ENCODE results near the gene MSX2. TPM values are rescaled to one million over a fixed set of nuclear protein-coding genes. Genes with fewer than 3 reads are reported as not detected.

Gene MSX2
- 1 to 10 TPM; 1.6 to 3.6 (median 2.0) TPM for total RNA-seq
- 1 to 10 TPM in 2 of 3 donors, under 1 TPM in 1; 0.90 to 1.4 (median 1.2) TPM for polyA plus RNA-seq
- long read RNA-seq, donor 1: 0 reads
- long read RNA-seq, donor 2, partial matches to known transcripts: 0 of 3 reads
- long read RNA-seq, donor 2, other reads (novel, unspliced or antisense): 0 of 3 reads

- H3K9me3 ChIP-seq: no peaks in the 10 kb centered on the region
- intact Hi-C loops (cut with DNase I): loop anchor here in 1 of 2 donors (10.0 kb wide), 1 partner anchor 150 kb away; no protein-coding TSS in a partner anchor
- DNase-seq (peak; percentile 89 to 93), ATAC-seq (peak; percentile 98 to 99 (median 99))
- peak within 1 kb of the TSS; percentile 87 for H3K4me3 ChIP-seq
- peaks cover 2 to 65% (median 29%) of the 10 kb centered on the region in 3 donors for H3K27me3 ChIP-seq (ENCODE audit: insufficient read depth in 3 of 3, low read length in 2 of 3)
- WGBS, 3 donors: 1% methylated on average over 72 to 87 of the region's 87 CpGs
- H3K36me3 ChIP-seq (ENCODE audit: insufficient read depth in 1 of 2, low read depth in 1 of 2): peaks cover 0 to 7% of the 10 kb centered on the region in 2 donors
- no peak for TF ChIP-seq CTCF (IDR thresholded peaks at IDR 0.05)
- H3K4me1 ChIP-seq: peaks cover 3% of the 10 kb centered on the region
- H3K27ac ChIP-seq: peak within 1 kb of the TSS; percentile 79
Observed at GRCh38 chr5:174724484-174725260, at the start of gene MSX2. TSS of gene MSX2 (plus strand) at chr5:174724582. CDS start at chr5:174724660, 78 bp downstream.

- no peaks in the 10 kb centered on the region for H3K9me3 ChIP-seq
- no peaks in the 10 kb centered on the region for H3K36me3 ChIP-seq (ENCODE audit: insufficient read depth in 1 of 2, low read depth in 1 of 2)
- no peak overlapping the region for H3K27ac ChIP-seq
- H3K4me1 ChIP-seq: no peaks in the 10 kb centered on the region
- H3K4me3 ChIP-seq: no peak overlapping the region
- DNase-seq (no peak), ATAC-seq (no peak)
- H3K27me3 ChIP-seq (ENCODE audit: insufficient read depth in 3 of 3, low read length in 2 of 3): peaks cover 0 to 2% (median 0%) of the 10 kb centered on the region in 3 donors
- WGBS, 3 donors: 43 to 52% (median 52%) methylated on average over 2 of the region's 2 CpGs
- intact Hi-C loops (cut with DNase I): no loop called here
- TF ChIP-seq CTCF (IDR thresholded peaks at IDR 0.05): no peak
Observed at GRCh38 chr5:174675110-174675509, 49.3 kb upstream of the MSX2 start.

- ATAC-seq (no peak), DNase-seq (no peak)
- no peak for TF ChIP-seq CTCF (IDR thresholded peaks at IDR 0.05)
- H3K36me3 ChIP-seq (ENCODE audit: insufficient read depth in 1 of 2, low read depth in 1 of 2): no peaks in the 10 kb centered on the region
- no peaks in the 10 kb centered on the region for H3K4me1 ChIP-seq
- intact Hi-C loops (cut with DNase I): no loop called here
- no peak overlapping the region for H3K4me3 ChIP-seq
- no peaks in the 10 kb centered on the region for H3K9me3 ChIP-seq
- 29 to 45% (median 38%) methylated on average over 5 of the region's 5 CpGs for WGBS, 3 donors
- H3K27ac ChIP-seq: no peak overlapping the region
- H3K27me3 ChIP-seq (ENCODE audit: insufficient read depth in 3 of 3, low read length in 2 of 3): peaks cover 0 to 4% (median 0%) of the 10 kb centered on the region in 3 donors
Observed at GRCh38 chr5:174675916-174676315, 48.5 kb upstream of the MSX2 start.

GRCh38 chr5:174678107-174678506 lies 46.3 kb upstream of the MSX2 start:
- no peaks in the 10 kb centered on the region for H3K4me1 ChIP-seq
- H3K9me3 ChIP-seq: no peaks in the 10 kb centered on the region
- ATAC-seq: no peak
- H3K27me3 ChIP-seq (ENCODE audit: insufficient read depth in 3 of 3, low read length in 2 of 3): peaks cover 0 to 4% (median 0%) of the 10 kb centered on the region in 3 donors
- TF ChIP-seq CTCF (IDR thresholded peaks at IDR 0.05): no peak
- no peak overlapping the region for H3K4me3 ChIP-seq
- intact Hi-C loops (cut with DNase I): no loop called here
- DNase-seq: no peak
- H3K36me3 ChIP-seq (ENCODE audit: insufficient read depth in 1 of 2, low read depth in 1 of 2): no peaks in the 10 kb centered on the region
- H3K27ac ChIP-seq: no peak overlapping the region
